ENCODE measurements around the gene FBXO9.

- TF ChIP-seq CTCF (conservative IDR thresholded peaks at IDR 0.05), result no peak
- TF ChIP-seq ZFX (IDR thresholded peaks at IDR 0.05), result no peak
Observed at GRCh38 chr6:53032849-53033248, 32.4 kb upstream of the FBXO9 start.
